OCI-LY3 (cell line): ENCODE data around the gene TMEM201.

Experiments used
- H2AFZ ChIP-seq: fragments of 200-600, 300-600 bp; shearing (Covaris generic); 2 replicates; pipeline ENCODE4 v1.6.0; 2014; ENCODE audit warnings: antibody characterized with exemption, low read depth, low read length
- H3K27ac ChIP-seq: fragments of 200-600, 300-600 bp; sonication (generic); 2 replicates; pipeline ENCODE4 v1.5.1; 2014; ENCODE audit warnings: mild to moderate bottlenecking, low read length, moderate library complexity, mixed read lengths
- H3K27me3 ChIP-seq: fragments of 200-600, 300-600 bp; sonication (generic); 2 replicates; pipeline ENCODE4 v1.6.1; 2014; ENCODE audit warnings: low read depth, low read length, mixed read lengths
- H3K36me3 ChIP-seq: fragments of 200-600, 300-600 bp; sonication (generic); replicated peaks from 2 replicates; pipeline ENCODE3; 2014; ENCODE audit warnings: low read depth, low read length, mixed read lengths
- H3K4me1 ChIP-seq: fragments of 300-600, 200-600 bp; sonication (generic); 2 replicates; pipeline ENCODE4 v1.6.1; 2014; ENCODE audit warnings: low read length, mixed read lengths
- H3K4me2 ChIP-seq: fragments of 200-600, 300-600 bp; sonication (generic); 2 replicates; pipeline ENCODE4 v1.6.1; 2014; ENCODE audit warnings: low read length, mixed read lengths
- H3K4me3 ChIP-seq: fragments of 300-600, 200-600 bp; sonication (generic); 2 replicates; pipeline ENCODE4 v1.5.1; 2014; ENCODE audit warnings: antibody characterized with exemption, mild to moderate bottlenecking, low read length, moderate library complexity
- H3K79me2 ChIP-seq: fragments of 300-600, 200-600 bp; shearing (Covaris generic); 2 replicates; pipeline ENCODE4 v1.6.1; 2014; ENCODE audit warnings: mild to moderate bottlenecking, low read length, mixed read lengths
- H3K9ac ChIP-seq: fragments of 300-600, 200-600 bp; shearing (Covaris generic); 2 replicates; pipeline ENCODE4 v1.6.0; 2014; ENCODE audit warnings: mild to moderate bottlenecking, low read length, moderate library complexity
- H3K9me3 ChIP-seq: fragments of 200-600, 300-600 bp; shearing (Covaris generic); 2 replicates; pipeline ENCODE4 v1.6.1; 2014; ENCODE audit warnings: low read length, mixed read lengths; ENCODE audit not compliant: insufficient read depth
- H4K20me1 ChIP-seq: fragments of 200-600, 300-600 bp; sonication (generic); 2 replicates; pipeline ENCODE4 v1.6.1; 2016; ENCODE audit warnings: low read length, mixed read lengths; ENCODE audit not compliant: insufficient read depth
- EZH2phosphoT487 ChIP-seq: fragments of 200-600 bp; shearing (Covaris generic); IDR thresholded peaks from 2 replicates; pipeline ENCODE4 v1.6.1; 2018; ENCODE audit warnings: antibody characterized with exemption, mixed run types, low read depth
- TF ChIP-seq, protein P1 (sequence below): fragments of 200-600, 300-600 bp; sonication (generic); IDR thresholded peaks from 2 replicates; pipeline ENCODE4 v1.5.1; 2014; ENCODE audit warnings: antibody characterized with exemption, low read length, low read depth

TMEM201 gene

DNA sequence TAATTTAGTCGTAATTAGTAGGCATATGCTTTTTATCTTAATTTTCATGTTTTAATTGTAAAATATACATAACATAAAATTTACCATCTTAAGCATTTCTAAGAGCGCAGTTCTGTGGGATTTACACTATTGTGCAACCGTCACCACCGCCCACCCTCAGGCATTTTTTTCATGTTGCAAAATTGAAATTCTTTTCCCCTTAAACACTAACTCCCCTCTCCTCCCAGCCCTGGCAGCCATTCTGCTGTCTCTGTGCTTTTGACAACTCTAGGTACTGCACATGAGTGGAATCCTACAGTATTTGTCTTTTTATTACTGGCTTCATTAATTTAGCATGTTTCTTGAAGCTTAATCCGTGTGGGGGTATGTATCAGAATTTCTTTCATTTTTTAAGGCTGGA lies 70.6 kb downstream of the TMEM201 start:
- H3K9me3 ChIP-seq = no peaks in the 10 kb centered on the region
- H3K27me3 ChIP-seq = no peaks in the 10 kb centered on the region
- H3K36me3 ChIP-seq = peaks cover 23% of the 10 kb centered on the region
- H3K4me2 ChIP-seq = peak overlapping the region; percentile 97
- no peak overlapping the region for H2AFZ ChIP-seq
- peak overlapping the region; percentile 27; the same call in 1 of the 2 replicates for H3K27ac ChIP-seq
- no peak overlapping the region for H3K9ac ChIP-seq
- TF ChIP-seq, protein P1, sequence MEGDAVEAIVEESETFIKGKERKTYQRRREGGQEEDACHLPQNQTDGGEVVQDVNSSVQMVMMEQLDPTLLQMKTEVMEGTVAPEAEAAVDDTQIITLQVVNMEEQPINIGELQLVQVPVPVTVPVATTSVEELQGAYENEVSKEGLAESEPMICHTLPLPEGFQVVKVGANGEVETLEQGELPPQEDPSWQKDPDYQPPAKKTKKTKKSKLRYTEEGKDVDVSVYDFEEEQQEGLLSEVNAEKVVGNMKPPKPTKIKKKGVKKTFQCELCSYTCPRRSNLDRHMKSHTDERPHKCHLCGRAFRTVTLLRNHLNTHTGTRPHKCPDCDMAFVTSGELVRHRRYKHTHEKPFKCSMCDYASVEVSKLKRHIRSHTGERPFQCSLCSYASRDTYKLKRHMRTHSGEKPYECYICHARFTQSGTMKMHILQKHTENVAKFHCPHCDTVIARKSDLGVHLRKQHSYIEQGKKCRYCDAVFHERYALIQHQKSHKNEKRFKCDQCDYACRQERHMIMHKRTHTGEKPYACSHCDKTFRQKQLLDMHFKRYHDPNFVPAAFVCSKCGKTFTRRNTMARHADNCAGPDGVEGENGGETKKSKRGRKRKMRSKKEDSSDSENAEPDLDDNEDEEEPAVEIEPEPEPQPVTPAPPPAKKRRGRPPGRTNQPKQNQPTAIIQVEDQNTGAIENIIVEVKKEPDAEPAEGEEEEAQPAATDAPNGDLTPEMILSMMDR = no peak
- TF ChIP-seq EZH2phosphoT487 = no peak
- no peak overlapping the region for H3K4me3 ChIP-seq
- peaks cover 63% of the 10 kb centered on the region for H3K4me1 ChIP-seq
- peaks cover 99% of the 10 kb centered on the region for H3K79me2 ChIP-seq
- H4K20me1 ChIP-seq = peaks cover 38% of the 10 kb centered on the region

GRCh38 chr1:9663257-9663656 lies 74.5 kb downstream of the TMEM201 start:
- H3K4me3 ChIP-seq = no peak overlapping the region
- peaks cover 29% of the 10 kb centered on the region for H3K4me1 ChIP-seq
- H3K9ac ChIP-seq = no peak overlapping the region
- H3K9me3 ChIP-seq = no peaks in the 10 kb centered on the region
- H3K27me3 ChIP-seq = no peaks in the 10 kb centered on the region
- H3K36me3 ChIP-seq = peaks cover 33% of the 10 kb centered on the region
- H3K79me2 ChIP-seq = peaks cover 99% of the 10 kb centered on the region
- TF ChIP-seq, protein P1 = no peak
- no peak for TF ChIP-seq EZH2phosphoT487
- H4K20me1 ChIP-seq = peaks cover 54% of the 10 kb centered on the region
- no peak overlapping the region for H3K4me2 ChIP-seq
- H2AFZ ChIP-seq = no peak overlapping the region
- H3K27ac ChIP-seq = no peak overlapping the region
